ENCODE results near the gene PVALEF. TPM values are rescaled to one million over a fixed set of nuclear protein-coding genes. Genes with fewer than 3 reads are reported as not detected.

PVALEF gene
- polyA plus RNA-seq, 1 donor = 0.33 TPM

DNA sequence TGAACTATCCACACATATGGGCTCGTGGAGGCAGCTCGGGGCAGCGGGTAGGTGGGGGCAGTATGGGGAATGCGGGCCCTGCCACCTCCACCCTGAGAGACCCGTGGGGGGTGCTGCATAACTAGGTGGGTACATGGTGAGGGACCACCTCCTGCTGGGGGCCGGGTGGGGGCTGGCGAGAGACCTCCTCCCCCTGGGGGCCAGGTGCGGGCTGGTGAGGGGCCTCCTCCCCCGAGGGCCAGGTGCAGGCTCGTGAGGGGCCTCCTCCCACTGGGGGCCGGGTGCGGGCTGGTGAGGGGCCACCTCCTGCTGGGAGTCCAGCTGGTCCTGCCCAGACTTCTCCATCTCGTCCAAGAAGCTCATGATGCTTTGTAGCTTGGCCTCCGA is 32.1 kb downstream of the PVALEF start:
- no peak for DNase-seq

DNA sequence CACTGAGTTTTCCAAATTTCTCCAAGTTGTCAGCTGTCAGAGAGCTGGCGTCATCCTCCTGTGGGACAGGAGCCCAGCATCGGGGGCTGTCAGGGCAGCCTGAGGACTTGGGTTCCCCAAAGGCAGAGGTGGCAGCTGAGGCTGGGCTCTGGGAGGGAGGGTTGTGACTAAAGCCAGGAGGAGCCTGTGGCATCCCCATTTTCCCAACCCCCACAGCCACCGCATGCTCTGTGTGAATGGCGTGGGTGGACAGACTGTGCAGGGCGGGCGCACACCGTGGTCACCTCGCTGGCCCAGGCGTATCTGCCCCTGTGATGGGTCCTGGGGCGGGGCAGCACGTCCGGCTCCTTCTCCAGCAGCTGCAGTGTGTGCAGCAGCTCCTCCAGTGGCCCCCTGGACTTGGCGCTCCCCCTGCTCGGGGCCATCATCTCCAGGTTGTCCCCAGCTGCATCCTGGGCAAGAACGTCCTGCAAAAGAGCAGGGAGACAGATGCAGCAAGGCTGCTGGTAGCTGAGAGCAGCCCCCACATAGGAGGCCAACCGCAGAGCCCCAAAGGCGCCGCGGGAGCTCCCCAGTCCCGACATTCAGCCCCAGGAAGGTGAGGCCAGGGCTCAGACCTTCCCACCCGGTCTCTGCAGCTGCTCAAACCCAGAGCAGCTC is 32.7 kb downstream of the PVALEF start:
- DNase-seq = no peak

DNA sequence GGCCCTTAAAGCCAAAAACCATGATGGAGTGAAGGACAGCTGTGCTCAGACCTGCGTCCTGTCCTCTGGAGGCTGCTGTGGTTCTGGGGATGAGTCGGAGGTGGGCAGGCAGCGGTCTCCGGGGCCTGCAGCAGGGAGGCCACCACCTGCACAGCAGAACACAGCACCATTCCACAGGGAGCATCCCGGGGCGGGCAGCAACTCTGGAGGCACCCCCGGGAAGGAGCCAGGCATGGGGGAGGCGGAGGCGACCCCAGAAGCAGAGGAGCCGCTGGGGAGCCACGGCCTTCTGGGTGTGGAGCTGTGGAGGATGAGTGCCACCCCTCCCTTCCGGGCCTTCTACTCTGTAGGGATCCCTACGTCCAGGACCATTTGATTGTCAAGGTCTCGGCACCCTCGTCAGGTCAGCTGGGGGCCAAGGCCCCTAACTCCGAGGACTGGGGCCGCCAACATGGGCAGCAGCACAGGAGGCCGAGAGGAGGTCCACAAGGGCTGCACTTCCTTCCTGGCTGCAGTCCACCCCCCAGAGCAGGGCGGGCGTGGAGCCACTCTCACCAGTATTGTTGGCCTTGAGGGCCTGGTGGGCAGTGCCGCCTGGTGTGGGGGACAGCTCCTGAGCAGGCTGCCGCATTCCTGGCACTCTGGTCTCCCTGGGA is 33.6 kb downstream of the PVALEF start:
- no peak for DNase-seq

DNA sequence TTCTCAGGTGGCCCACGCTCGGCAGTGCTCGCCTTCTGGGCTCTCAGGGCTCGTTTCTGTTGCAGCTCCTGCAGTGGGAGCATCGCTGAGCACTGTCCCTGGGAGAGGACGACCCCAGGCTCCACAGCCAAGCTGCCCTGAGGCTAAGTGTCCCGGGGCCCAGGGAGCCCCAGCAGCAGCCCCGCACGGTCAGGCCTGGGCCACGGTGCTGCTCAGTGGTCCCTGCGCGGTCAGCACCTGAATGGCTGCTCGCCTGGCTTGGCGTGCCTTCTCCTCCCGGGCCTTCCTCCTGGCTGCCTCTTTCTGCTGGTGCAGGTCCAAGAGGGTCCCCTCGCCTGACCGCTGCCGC is 34.1 kb downstream of the PVALEF start:
- no peak for DNase-seq

DNA sequence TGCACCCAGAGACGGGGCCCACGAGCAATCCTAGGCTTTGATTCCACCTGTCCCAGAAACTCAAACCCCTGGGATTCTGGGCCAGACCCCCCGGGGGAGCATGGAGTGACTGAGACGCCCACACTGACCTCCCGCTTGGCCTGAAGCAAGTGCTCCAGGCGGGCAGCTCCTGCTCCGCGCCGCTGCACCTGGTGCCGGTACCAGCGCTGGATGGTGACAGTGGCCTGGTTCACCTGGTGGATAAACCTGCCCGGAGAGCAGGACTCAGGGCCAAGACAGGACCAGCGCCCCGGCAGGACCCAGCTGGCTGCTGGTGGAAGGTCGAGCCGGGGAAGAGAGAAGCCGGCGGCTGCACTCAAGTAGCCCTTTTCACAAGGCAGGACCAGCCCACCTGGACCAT is 34.9 kb downstream of the PVALEF start:
- DNase-seq = no peak

DNA sequence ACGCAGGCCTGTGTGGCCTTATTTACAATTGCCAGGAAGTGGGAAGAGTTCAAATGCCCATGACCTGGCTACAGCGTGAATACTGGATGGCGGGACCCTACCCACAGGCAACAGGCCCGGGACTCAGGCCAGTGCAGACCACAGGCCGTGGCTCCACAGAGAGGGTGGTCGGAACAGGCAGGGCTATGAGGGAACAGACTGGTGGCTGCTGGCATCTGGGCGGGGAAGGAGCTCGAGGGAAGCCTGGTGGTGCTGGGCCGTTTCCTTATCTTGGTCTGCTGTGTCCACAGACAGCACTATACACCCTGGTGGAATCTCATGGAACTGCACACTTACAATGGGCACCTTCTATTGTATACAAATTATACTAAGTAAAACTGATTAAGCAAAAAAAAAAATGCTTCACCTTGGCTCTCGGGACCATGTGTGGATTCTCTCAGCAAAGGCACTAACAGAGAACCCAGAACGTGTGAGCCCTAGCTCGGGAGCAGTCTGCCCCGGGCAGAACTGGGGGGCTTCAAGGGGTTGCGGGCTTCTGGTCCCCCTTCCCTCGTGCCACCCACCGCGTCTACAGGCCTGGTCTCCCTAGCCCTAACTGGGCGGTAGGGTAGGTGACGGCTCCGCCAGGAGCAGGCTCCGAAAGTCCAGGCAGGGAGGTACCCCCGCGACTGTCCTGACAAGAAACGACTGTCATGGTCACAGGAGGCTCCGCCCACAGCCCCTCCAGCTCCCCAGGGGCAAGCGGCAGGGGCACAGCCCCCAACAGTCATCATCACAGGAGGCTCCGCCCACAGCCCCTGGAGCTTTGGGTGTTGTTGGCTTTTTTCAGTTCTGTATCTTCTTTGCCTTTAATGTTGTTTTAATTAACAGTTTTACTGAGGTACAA is 35.6 kb downstream of the PVALEF start:
- no peak for DNase-seq

DNA sequence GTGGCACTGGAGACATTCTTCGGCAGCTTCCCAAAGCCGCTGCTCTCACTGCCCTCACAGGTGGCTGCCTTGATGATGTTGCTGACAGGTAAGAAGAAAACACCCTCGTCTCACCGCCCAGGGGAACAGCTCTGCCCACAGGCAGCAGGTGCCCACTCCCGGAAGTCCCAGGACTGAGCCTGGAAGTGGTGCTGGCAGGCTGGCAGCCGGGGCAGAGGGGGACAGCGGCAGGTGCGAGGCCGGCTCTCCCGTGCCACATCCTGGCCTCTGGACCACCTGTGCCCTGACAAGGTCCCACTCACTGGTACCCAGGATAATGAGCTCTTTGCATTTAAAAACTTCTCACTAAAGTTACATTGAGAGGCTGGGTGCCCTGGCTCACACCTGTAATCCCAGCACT is 37.0 kb downstream of the PVALEF start:
- no peak for DNase-seq

DNA sequence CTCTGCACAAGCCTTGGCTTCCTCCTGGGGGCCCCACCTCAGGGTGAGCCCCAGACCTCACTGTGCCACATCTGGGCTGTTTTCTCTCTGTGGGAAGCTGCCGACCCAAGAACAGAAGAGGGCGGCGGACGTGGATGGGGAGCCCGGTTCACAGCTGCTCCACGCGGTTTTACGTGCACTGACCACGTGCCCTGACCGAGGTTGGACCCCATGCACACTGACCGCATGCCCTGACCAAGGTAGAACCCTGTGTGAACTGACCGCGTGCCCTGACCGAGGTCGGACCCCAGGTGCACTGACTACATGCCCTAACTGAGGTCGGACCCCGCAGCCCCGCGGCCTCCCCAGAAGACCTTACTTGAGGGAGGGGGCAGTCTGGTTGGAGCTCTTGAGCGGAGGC is 37.8 kb downstream of the PVALEF start:
- DNase-seq = no peak

DNA sequence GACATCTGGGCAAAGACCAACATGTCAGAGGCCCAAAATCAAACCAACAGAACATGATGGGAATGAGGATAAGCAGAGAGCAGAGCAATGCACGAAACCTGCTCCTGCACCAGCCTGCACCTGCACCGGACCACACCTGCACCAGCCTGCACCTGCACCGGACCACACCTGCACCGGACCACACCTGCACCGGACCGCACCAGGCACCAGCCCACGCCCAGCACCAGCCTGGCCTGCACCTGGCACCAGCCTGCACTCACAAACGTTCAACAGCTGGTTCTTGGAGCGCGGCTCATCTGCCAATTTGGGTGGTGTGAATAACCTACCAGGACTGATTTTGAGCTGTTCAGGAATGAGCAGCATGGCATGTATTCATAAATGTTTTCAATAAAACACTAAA is 39.3 kb downstream of the PVALEF start:
- no peak for DNase-seq

DNA sequence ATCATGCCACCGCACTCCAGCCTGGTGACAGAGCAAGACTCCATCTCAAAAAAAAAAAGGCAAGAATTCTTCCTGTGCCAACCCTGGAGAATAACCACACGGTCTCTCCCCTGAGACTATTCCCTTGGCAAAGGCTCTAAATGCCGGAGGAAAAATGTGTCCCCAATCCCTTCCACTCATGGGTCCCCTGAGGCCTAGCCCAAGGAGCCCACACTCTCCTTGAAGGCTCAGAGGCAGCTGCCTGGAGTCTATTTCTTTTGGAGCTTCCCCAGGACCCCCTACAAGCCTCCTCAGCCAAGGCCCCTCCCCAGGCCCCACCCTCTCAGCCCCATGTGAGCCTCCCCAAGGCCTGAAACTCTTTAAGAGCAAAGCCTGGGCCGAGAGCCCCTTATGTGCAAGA is 40.9 kb downstream of the PVALEF start:
- DNase-seq = no peak

DNA sequence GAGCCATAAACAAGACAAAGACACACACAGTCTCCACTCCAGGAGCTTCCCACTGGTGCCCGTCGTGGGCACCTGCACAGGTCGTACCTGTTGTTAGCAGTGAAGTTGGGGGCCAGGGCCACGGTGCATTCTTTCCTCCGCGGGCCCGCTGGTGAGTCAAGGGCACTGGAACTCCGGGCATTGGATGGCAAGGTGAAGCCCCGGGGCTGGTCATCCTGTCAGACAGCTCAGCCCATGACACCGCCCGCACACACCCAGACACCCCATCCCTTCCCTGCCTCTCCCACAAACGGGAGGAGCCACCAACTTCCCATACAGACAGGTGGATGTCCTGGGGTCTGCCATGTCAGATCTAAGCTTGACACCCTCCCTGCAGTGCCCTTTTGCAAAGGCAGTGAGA is 41.4 kb downstream of the PVALEF start:
- no peak for DNase-seq

DNA sequence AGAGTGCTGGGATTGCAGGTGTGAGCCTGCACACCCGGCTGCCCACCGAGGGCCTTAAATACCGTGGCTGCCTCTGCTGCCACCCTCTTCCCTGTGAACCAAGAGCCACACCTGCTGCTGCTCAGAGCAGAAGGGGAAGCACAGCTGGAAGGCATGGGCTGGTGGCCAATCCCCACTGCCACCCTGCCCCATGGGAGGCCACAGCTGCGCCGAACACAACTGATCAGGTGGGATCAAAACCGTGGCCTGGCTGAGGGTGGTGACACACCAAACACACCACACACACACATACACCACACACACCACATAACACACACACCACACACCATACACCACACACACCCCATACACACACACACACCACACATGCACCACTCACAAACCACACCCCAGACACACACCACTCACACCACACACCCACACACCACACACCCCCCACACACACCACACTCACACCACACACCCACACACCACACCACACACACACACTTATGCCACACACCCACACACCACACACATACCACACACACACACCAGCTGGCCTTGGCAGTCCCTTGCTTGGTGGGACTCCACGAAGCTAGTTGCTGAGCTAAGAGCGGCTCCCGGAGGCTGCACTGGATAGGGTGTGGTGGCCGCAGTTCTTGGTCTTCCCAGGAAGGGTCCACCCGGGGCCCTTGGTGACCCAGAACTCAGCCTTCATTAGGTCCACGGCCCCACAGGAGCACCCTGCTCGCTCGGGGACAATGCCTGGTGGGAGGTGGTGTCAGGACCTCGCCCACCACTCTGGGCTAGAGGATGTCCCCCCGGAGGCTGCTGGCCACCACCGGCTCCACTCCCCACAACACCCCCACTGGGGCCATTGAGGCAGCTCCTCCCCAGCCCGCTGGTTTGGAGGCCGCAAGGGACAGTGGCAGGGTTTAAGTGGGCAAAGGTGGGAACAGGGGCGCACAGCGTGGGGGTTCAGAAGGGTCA is 42.6 kb downstream of the PVALEF start:
- no peak for DNase-seq

DNA sequence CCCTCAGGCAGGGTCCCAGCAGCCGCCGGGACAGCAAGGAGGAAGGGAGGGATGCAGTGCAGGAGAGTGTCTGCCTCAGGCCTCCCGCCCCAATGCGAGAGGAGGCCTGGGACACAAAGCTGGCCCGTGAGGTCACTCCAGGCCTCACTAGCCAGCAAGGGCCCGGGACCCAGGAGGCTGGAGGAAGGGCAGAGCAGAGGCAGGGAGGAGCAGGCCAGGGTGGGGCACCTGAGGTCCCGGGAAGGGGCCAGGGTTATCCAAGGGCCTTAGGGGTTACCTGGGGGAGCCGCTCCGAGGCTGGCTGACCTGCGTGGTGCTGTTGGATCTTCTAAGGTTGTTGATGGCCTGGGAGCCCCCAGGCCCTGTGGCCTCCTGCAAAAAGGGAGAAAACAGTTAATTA is 43.3 kb downstream of the PVALEF start:
- DNase-seq = no peak

DNA sequence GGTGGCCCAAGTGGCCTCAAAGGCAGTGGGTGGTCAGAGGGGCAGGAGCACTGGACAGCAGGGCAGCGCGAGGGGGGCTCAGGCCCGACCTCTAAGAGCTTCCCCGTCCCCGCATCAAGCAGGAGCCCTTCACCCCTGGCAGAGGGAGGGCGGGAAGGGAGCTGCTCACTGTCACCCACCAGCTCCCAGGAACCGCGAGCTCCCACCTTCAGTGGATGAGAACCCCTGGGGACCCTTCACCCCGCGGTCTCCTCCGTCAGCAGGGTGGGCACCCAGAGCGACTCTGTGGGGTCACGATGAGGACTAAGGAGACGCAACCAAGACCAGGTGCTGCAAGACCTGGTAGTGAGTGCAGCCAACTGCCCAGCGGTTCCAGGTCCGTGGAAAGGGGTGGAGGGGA is 43.8 kb downstream of the PVALEF start:
- DNase-seq = no peak

DNA sequence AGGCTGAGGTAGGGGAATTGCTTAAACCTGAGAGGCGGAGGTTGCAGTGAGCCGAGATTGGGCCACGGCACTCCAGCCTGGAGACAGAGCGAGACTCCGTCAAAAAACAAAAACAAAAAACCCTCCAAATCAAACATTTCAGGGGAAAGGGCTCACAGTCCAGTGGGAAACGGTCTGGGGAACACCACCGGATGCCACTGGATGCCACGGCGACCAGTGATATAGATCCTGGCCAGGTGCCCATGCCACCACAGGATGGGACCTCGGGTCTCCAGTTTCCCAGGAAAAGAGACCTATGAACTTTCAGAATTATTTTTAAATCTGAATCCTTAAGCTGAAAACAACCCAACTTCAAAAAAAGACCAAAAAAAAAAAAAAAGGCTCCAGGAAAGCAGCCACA is 45.2 kb downstream of the PVALEF start:
- no peak for DNase-seq

DNA sequence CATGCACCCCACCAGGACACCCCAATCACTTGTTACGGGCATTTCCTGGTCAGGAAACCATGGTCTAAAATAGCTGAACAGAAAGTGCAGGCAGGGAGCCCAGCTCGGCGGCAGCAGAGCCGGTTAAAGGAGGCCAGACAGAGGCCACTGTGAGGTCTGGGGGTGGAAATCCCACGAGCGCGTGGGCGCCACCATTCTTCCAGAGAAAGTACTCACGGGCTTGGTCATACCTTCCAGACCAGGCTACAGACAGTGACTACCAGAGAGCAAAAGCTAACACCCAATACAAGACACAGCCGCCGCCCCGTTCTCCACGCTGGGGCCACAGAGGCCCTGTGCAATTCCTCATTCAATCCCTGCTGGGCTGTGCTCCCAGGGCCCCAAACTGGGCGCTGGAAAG is 45.6 kb downstream of the PVALEF start:
- DNase-seq = no peak

DNA sequence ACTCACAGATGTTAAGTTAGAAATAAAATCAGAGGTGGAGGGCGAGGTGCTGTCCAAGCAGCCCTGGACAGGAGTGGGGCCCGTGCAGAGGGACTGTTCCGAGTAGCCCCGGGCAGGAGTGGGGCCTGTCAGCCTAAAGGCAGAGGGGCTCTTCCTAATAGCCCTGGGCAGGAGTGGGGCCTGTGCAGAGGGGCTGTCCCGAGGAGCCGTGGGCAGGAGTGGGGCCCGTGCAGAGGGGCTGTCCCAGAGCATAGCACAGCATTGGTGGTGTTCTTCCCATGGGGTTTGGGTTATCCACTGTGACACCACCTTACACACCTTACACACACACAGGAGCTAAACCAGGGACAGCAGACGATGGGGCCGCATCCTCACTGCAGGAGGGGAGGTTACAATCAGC is 47.1 kb downstream of the PVALEF start:
- DNase-seq = no peak

DNA sequence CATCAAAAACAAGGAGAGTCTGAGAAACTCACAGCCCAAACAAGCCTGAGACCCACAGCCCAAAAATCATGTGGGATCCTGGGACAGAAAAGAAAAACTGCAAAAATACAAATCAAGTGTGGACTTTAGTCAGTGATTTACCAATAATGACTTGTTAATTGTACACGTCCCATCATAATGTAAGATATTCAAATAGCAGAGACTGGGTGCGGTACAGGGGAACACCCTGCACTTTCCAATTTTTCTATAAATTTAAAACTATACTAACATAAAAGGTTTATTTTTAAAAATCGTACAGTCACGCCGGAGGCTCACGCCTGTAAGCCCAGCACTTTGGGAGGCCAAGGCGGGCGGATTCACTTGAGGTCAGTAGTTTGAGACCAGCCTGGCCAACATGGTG is 48.7 kb downstream of the PVALEF start:
- DNase-seq = no peak

DNA sequence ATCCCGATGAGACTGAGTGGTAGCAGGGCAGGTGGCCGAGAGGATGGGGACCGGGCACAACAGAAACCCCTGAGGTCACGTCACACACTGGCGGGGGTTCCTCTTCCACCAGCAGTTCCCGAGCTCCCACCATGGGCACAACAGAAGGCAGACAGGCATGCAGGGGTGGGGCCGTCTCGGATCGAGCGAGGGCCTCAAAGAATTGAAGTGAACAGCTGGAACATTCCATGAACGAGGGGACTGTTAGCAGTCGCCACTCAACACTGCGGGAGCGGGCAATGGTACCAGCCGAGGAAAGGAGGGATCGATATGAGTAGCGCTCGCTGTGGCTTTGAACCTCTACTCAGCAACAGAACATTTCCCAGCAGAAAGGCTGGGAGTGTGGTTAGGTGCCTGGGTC is 52.2 kb downstream of the PVALEF start:
- no peak for DNase-seq

DNA sequence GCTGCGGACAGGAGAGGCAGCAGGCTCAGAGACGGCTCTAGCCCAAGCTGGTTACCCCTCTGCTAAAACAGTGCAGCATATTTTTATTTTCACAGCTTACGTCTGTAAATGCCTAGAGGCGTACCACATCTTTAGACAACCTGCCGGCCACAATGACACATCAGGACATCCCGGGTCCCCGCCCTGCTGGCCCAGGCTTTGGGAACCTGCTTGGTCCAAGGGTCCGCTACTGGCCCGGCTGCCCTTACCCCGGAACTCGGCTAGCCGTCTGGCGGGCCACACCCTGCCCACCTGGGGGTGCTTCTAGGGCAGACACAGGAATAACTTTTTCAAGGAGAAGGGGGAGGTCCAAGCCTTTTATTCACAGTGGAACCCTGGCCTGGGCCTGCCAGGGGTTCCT is 53.2 kb downstream of the PVALEF start:
- no peak for DNase-seq

DNA sequence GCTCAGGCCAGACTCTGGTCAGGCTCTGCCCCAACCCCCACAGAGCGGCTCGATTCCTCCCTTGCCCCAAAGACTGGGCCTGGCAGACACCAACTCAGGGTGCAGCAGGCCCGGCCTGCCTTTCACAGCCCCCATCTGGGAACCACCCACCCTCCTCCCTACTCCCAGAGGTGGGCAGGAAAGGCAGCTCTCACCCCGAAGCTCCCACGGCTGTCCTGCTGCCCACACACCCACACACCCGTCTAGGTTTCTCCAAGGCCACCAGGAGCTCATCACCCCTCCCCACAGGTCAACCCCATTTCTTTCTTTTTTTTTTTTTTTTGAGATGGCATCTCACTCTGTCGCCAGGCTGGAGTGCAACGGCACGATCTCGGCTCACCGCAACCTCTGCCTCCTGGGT is 53.7 kb downstream of the PVALEF start:
- DNase-seq = no peak

DNA sequence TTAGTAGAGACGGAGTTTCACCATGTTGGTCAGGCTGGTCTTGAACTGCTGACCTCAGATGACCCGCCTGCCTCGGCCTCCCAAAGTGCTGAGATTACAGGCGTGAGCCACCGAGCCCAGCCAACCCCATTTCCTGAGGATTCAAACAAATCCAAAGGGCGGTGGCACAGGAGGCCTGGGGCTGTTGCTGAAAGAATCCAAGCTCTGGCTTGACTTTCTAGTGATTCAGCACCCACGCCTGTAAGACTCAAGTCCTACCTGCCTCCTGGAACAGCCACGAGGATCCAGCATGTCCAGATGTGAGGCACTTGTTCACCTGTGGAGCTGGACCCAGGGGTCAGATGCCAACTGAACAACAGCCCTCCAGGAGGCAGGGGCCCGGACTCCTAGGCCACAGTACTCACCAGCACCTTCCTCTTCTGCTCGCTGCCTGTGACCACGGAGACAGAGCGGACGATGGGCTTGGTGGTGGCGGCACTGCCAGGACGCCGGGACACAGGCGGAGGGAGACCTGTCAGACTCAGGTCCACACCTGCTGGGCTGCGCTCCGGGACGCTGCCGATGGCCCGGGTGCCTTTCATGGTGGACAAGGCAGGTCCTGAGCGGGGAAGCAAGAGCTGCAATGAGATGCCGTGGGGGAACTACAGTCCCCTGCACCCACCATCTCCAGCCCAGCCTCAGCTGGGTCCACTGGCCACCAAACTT is 54.3 kb downstream of the PVALEF start:
- DNase-seq = no peak
